Measurements from ENCODE around the gene CAB39L. TPM values are rescaled to one million over a fixed set of nuclear protein-coding genes. Genes with fewer than 3 reads are reported as not detected.

Gene CAB39L
- total and polyA plus RNA-seq, 4 donors = 1.8 to 5.1 (median 2.1) TPM

DNA sequence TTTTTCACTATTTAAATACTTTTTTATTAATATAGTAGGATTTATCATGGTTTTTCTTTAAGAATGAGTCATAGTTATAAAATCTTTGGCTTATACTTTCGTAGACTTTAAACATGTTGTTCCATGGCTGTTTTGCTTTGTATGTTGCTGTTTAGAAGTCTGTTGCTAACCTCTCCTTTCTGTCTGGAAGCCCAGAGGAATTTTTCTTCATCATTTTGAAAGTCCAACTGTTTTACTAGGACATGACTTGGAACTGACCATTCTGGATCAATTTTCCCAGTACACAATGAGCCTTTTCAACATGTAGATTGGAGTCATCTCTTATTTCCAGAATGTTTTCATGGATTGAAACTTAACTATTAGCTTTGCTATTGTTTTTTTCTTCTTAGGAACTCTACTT lies 7.9 kb downstream of the CAB39L start:
- TF ChIP-seq GABPA (IDR thresholded peaks at IDR 0.05 in 1 of 2, conservative IDR thresholded peaks at IDR 0.05 in 1 of 2) (no peak), FOXA1 (IDR thresholded peaks at IDR 0.05) (no peak), RXRA (IDR thresholded peaks at IDR 0.05) (no peak), JUND (IDR thresholded peaks at IDR 0.05) (no peak), YY1 (IDR thresholded peaks at IDR 0.05) (no peak), HNF4G (IDR thresholded peaks at IDR 0.05) (no peak), RAD21 (IDR thresholded peaks at IDR 0.05) (no peak)
- TF ChIP-seq, protein P1, sequence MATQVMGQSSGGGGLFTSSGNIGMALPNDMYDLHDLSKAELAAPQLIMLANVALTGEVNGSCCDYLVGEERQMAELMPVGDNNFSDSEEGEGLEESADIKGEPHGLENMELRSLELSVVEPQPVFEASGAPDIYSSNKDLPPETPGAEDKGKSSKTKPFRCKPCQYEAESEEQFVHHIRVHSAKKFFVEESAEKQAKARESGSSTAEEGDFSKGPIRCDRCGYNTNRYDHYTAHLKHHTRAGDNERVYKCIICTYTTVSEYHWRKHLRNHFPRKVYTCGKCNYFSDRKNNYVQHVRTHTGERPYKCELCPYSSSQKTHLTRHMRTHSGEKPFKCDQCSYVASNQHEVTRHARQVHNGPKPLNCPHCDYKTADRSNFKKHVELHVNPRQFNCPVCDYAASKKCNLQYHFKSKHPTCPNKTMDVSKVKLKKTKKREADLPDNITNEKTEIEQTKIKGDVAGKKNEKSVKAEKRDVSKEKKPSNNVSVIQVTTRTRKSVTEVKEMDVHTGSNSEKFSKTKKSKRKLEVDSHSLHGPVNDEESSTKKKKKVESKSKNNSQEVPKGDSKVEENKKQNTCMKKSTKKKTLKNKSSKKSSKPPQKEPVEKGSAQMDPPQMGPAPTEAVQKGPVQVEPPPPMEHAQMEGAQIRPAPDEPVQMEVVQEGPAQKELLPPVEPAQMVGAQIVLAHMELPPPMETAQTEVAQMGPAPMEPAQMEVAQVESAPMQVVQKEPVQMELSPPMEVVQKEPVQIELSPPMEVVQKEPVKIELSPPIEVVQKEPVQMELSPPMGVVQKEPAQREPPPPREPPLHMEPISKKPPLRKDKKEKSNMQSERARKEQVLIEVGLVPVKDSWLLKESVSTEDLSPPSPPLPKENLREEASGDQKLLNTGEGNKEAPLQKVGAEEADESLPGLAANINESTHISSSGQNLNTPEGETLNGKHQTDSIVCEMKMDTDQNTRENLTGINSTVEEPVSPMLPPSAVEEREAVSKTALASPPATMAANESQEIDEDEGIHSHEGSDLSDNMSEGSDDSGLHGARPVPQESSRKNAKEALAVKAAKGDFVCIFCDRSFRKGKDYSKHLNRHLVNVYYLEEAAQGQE (IDR thresholded peaks at IDR 0.05) = no peak
- TF ChIP-seq, protein P2, sequence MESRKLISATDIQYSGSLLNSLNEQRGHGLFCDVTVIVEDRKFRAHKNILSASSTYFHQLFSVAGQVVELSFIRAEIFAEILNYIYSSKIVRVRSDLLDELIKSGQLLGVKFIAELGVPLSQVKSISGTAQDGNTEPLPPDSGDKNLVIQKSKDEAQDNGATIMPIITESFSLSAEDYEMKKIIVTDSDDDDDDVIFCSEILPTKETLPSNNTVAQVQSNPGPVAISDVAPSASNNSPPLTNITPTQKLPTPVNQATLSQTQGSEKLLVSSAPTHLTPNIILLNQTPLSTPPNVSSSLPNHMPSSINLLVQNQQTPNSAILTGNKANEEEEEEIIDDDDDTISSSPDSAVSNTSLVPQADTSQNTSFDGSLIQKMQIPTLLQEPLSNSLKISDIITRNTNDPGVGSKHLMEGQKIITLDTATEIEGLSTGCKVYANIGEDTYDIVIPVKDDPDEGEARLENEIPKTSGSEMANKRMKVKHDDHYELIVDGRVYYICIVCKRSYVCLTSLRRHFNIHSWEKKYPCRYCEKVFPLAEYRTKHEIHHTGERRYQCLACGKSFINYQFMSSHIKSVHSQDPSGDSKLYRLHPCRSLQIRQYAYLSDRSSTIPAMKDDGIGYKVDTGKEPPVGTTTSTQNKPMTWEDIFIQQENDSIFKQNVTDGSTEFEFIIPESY (IDR thresholded peaks at IDR 0.05) = no peak
- TF ChIP-seq, protein P3, sequence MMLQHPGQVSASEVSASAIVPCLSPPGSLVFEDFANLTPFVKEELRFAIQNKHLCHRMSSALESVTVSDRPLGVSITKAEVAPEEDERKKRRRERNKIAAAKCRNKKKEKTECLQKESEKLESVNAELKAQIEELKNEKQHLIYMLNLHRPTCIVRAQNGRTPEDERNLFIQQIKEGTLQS (IDR thresholded peaks at IDR 0.05) = no peak
- H3K27ac ChIP-seq (ENCODE audit: low read depth in 1 of 2, low read length in 2 of 2) = no peak overlapping the region
- no peak overlapping the region for H3K9ac ChIP-seq (ENCODE audit: low read depth in 1 of 2, low read length in 2 of 2)
- no peak for DNase-seq (ENCODE audit: low spot score)
- no peak overlapping the region for H3K4me3 ChIP-seq (ENCODE audit: low read depth in 1 of 3, low read length in 3 of 3)
- H3K36me3 ChIP-seq (ENCODE audit: control insufficient read depth in 4 of 4, insufficient read depth in 3 of 4, low read depth in 1 of 4, low read length in 3 of 4) = peaks cover 0 to 3% (median 2%) of the 10 kb centered on the region in 4 donors
- no peaks in the 10 kb centered on the region for H3K27me3 ChIP-seq (ENCODE audit: control insufficient read depth in 4 of 4, insufficient read depth in 4 of 4, low read length in 3 of 4)
- 95% methylated on average over 1 of the region's 1 CpG for WGBS
- no peaks in the 10 kb centered on the region for H3K4me1 ChIP-seq (ENCODE audit: control insufficient read depth in 4 of 4, insufficient read depth in 4 of 4, low read length in 3 of 4)
- H3K9me3 ChIP-seq (ENCODE audit: control insufficient read depth in 4 of 4, low read length in 3 of 4) = no peaks in the 10 kb centered on the region

DNA sequence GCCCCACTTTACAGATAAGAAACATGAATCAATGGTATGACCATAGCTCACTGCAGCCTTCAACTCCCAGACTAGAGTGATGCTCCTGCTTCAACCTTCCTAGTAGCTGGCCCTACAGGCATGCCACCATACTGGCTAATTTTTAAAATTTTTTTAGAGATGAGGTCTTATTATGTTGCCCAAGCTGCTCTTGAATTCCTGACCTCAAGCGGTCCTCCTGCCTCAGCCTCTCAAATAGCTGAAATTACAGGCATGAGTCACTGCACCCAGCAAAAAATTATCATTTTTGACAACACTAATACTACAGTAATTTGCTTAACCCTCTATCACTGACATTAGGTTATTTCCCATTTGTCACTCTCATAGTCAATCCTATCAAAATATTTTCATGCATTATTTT lies 14.7 kb downstream of the CAB39L start:
- TF ChIP-seq EGR1 (IDR thresholded peaks at IDR 0.05; ENCODE audit: low read depth in 2 of 2) (no peak), NR2F2 (IDR thresholded peaks at IDR 0.05) (no peak), RXRA (IDR thresholded peaks at IDR 0.05) (no peak), TAF1 (conservative IDR thresholded peaks at IDR 0.05) (no peak), YY1 (IDR thresholded peaks at IDR 0.05) (no peak), FOXA2 (IDR thresholded peaks at IDR 0.05) (no peak), GABPA (IDR thresholded peaks at IDR 0.05 in 1 of 2, conservative IDR thresholded peaks at IDR 0.05 in 1 of 2) (no peak), HNF4A (conservative IDR thresholded peaks at IDR 0.05) (no peak), FOXA1 (IDR thresholded peaks at IDR 0.05) (no peak), JUND (IDR thresholded peaks at IDR 0.05) (no peak), HNF4G (IDR thresholded peaks at IDR 0.05) (no peak), RAD21 (IDR thresholded peaks at IDR 0.05) (no peak)
- TF ChIP-seq, protein P1 (IDR thresholded peaks at IDR 0.05) = no peak
- TF ChIP-seq, protein P4, sequence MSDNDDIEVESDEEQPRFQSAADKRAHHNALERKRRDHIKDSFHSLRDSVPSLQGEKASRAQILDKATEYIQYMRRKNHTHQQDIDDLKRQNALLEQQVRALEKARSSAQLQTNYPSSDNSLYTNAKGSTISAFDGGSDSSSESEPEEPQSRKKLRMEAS (IDR thresholded peaks at IDR 0.05) = no peak
- TF ChIP-seq, protein P3 (IDR thresholded peaks at IDR 0.05) = no peak
- TF ChIP-seq, protein P5, sequence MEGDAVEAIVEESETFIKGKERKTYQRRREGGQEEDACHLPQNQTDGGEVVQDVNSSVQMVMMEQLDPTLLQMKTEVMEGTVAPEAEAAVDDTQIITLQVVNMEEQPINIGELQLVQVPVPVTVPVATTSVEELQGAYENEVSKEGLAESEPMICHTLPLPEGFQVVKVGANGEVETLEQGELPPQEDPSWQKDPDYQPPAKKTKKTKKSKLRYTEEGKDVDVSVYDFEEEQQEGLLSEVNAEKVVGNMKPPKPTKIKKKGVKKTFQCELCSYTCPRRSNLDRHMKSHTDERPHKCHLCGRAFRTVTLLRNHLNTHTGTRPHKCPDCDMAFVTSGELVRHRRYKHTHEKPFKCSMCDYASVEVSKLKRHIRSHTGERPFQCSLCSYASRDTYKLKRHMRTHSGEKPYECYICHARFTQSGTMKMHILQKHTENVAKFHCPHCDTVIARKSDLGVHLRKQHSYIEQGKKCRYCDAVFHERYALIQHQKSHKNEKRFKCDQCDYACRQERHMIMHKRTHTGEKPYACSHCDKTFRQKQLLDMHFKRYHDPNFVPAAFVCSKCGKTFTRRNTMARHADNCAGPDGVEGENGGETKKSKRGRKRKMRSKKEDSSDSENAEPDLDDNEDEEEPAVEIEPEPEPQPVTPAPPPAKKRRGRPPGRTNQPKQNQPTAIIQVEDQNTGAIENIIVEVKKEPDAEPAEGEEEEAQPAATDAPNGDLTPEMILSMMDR (IDR thresholded peaks at IDR 0.05; ENCODE audit: low read depth, low read length, missing input control) = no peak
- Histone ChIP-seq H3K4me1 (ENCODE audit: control insufficient read depth in 4 of 4, insufficient read depth in 4 of 4, low read length in 3 of 4) (no peaks in the 10 kb centered on the region), H3K27ac (ENCODE audit: low read depth in 1 of 2, low read length in 2 of 2) (no peak overlapping the region), H3K9ac (ENCODE audit: low read depth in 1 of 2, low read length in 2 of 2) (no peak overlapping the region), H3K9me3 (ENCODE audit: control insufficient read depth in 4 of 4, low read length in 3 of 4) (no peaks in the 10 kb centered on the region), H3K4me3 (ENCODE audit: low read depth in 1 of 3, low read length in 3 of 3) (no peak overlapping the region), H3K27me3 (ENCODE audit: control insufficient read depth in 4 of 4, insufficient read depth in 4 of 4, low read length in 3 of 4) (no peaks in the 10 kb centered on the region), H3K36me3 (ENCODE audit: control insufficient read depth in 4 of 4, insufficient read depth in 3 of 4, low read depth in 1 of 4, low read length in 3 of 4) (peaks cover 0 to 3% (median 2%) of the 10 kb centered on the region in 4 donors)
- no peak for DNase-seq (ENCODE audit: low spot score)
- WGBS = 100% methylated on average over 1 of the region's 1 CpG

All from liver (tissue), 9 donors.